Subcutaneous adipose tissue (tissue), 4 donors: Measurements from ENCODE around the gene TRIM24. TPM values are rescaled to one million over a fixed set of nuclear protein-coding genes. Genes with fewer than 3 reads are reported as not detected.

Experiments
- CTCF ChIP-seq: fragments of 450-650 bp; IDR thresholded peaks from one replicate; pipeline ENCODE4 v1.5.1; 2016; ENCODE audit warnings: low read depth, mild to moderate bottlenecking, control low read depth, antibody characterized with exemption, moderate library complexity
- total RNA-seq, 4 donors: library from RNA; depleted of rRNA; stranded (reverse); fragments of >200 nt; gene quantifications; one replicate each; pipeline ENCODE4 v1.1.0, GENCODE V29; 2016

TRIM24 gene
- total RNA-seq, 4 donors from 2014 or later = 11.7 to 18.8 (median 15.7) TPM

GRCh38 chr7:138616085-138616484 lies 156.0 kb downstream of the TRIM24 start:
- no peak for TF ChIP-seq CTCF

GRCh38 chr7:138618506-138618905 lies 158.4 kb downstream of the TRIM24 start:
- no peak for TF ChIP-seq CTCF

GRCh38 chr7:138618933-138619332 lies 158.9 kb downstream of the TRIM24 start:
- no peak for TF ChIP-seq CTCF

GRCh38 chr7:138622841-138623240 lies 162.8 kb downstream of the TRIM24 start:
- TF ChIP-seq CTCF = no peak

- no peak for TF ChIP-seq CTCF
Measured at GRCh38 chr7:138625084-138625848, 165.2 kb downstream of the TRIM24 start.

- no peak for TF ChIP-seq CTCF
Measured at GRCh38 chr7:138625849-138626230, 165.8 kb downstream of the TRIM24 start.

- no peak for TF ChIP-seq CTCF
Measured at GRCh38 chr7:138626846-138627245, 166.8 kb downstream of the TRIM24 start.
